GM12872 (cell line): ENCODE data around the gene TRIM50.

ENCODE experiments used
- TF ChIP-seq, protein P1 (sequence below): IDR thresholded peaks from 3 replicates; pipeline ENCODE4 v1.5.1; 2011; ENCODE audit warnings: low read depth, mild to moderate bottlenecking, low read length, moderate library complexity; ENCODE audit not compliant: insufficient read depth

The TRIM50 gene

DNA sequence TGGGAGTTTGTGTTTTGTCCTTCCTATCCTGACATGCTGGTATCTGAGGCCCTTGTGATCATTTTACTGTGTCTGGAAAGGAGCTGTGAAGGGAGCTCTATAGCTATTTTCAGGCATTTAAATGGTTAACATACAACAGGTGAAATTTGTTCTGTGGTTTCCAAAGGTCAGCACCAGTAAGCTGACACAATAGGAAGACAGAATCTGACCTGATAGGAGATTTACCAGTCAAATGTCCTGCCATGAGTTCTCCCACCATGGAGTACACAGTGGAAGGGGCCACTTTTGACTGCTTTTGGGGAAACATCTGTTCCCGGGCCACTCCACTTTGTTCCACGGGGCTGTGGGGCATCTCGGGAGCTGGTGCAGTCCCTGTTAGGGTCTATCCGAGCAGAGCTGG is 17.7 kb upstream of the TRIM50 start:
- TF ChIP-seq, protein P1, sequence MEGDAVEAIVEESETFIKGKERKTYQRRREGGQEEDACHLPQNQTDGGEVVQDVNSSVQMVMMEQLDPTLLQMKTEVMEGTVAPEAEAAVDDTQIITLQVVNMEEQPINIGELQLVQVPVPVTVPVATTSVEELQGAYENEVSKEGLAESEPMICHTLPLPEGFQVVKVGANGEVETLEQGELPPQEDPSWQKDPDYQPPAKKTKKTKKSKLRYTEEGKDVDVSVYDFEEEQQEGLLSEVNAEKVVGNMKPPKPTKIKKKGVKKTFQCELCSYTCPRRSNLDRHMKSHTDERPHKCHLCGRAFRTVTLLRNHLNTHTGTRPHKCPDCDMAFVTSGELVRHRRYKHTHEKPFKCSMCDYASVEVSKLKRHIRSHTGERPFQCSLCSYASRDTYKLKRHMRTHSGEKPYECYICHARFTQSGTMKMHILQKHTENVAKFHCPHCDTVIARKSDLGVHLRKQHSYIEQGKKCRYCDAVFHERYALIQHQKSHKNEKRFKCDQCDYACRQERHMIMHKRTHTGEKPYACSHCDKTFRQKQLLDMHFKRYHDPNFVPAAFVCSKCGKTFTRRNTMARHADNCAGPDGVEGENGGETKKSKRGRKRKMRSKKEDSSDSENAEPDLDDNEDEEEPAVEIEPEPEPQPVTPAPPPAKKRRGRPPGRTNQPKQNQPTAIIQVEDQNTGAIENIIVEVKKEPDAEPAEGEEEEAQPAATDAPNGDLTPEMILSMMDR = no peak

DNA sequence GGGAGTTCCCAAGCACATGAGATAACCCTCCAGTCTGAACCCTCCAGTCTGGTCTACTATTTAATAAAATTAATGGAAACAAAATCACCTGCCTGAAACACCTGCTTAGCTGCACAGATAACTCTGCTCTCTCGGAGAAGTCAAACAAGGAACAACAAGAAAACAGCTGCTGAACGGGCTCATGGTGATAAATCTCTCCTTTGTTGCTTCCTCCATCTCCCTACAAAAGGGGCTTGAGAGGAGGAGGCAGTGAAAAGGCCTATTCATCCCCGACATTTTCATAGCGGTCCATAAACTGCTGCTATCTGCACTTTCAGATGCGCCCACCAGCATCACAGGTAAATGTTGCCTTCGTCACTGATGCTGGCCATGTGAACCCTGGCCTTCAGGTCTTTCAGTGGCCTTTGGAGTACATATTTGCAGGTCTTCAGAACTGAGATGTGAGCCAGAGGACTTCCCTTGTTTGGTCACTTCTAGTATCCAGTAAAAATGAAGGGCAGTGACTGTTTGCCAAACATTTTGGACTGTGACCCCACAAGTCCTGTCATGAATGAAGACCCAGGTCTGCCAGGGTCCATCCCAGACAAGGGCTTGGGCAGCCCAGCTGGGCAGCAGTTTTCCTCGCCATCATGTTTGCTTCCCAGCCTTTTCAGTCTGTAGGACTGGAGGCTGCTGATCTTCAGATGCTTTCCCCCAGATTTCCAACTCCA is 15.9 kb upstream of the TRIM50 start:
- TF ChIP-seq, protein P1 = no peak

DNA sequence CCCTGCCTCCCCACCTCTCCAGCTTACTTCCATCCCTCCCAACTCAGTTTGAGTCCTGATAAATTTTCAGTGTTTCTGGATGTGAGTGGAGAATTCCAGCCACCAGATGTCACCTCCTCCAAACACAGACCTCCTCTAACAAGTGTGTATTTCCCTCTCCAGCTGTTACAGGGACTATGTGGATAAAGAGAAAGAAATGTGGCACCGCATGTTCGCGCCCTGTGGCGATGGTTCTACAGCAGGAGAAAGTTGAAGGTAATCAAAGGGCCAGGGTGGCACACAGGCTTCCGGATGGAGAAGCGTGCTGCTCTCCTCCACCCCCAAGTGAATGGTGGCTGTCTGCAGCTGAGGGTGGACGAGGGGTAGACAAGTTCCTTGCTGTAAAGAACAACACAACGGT is 14.8 kb upstream of the TRIM50 start:
- TF ChIP-seq, protein P1 = no peak

DNA sequence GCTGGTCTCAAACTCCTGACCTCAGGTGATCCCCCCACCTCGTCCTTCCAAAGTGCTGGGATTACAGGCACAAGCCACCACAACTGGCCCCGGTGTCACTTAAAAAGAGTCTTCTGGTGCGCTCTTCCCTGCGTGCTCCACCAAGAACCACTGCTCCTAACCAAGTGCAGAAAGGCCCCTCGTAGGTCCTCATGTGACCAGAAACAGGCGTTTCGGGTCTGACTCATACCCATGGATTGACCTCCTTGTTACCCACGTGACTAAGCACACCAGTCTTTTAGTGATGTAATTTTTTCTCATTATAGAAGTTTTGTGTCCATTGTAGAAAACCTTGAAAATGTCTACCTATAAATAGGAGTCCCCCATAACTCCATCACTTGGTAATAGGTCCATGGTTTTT is 14.0 kb upstream of the TRIM50 start:
- TF ChIP-seq, protein P1 = no peak

DNA sequence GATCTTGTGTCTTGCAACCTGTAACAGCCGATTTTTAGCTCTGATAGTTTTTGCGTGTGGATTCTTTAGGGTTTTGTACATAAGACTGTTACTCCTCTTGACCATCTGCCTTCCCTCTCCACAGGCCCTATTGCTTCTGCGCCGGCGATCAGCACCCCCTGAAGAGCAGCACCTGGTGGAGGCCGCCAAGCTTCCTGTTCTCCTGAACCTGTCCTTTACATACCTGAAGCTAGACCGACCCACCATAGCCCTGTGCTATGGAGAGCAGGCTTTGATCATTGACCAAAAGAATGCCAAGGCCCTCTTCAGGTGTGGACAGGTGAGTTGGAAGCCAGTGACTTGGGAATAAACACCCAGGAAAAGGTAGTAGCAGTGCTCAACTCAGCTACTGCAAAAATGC is 12.6 kb upstream of the TRIM50 start:
- TF ChIP-seq, protein P1 = no peak

DNA sequence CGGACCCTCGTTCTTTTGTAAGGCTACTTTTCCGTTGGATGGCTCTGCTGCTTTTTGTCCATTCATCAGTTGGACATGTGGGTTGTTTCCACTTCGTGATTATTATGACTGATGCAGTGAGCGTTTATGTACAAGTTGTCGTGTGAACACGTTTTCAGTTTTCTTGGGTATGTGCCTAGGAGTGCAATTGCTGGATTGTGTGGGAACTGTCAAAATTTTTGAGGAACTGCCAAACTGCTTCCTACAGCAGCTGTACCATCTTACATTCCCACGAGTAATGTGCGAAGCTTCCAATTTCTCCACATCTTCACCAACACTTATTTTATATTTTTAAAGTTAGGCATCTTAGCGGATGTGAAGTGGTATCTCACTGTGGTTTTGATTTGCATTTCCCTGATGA is 10.4 kb upstream of the TRIM50 start:
- TF ChIP-seq, protein P1 = no peak

DNA sequence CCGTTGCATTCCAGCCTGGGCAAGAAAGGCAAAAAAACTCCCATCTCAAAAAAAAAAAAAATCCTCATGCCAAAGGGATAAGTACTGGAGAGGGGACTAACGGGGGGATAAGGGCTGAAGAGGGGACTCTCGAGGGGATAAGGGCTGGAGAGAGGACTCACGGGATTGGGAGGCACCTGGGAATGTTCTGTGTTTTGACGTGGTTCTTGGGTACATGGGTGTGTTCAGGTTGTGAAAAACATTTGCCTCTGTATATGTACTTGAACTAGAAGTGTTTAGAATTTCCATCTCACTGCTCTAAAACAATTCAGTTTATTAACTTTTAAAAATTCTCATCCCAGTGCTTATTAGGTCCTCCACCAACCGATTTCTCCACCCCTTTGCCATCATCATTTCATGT is 4.6 kb upstream of the TRIM50 start:
- TF ChIP-seq, protein P1 = no peak
